Activated CD8-positive, alpha-beta T cell treated with anti-CD3 and anti-CD28 coated beads, Interleukin-2, amount 10 ng/mL, durations not matched to agents 7 days and 5 days (primary cell): ENCODE data around the gene TMEM30B. TPM values are rescaled to one million over a fixed set of nuclear protein-coding genes. Genes with fewer than 3 reads are reported as not detected.
A peak's percentile ranks its signal among the peaks of the same experiment; 100 is the strongest.

Experiments used
- ATAC-seq: fragments of 150-1000 bp; cut with Tn5 transposase; one replicate; pipeline ENCODE4 v1.10.0; 2021; ENCODE audit warnings: moderate library complexity
- CTCF ChIA-PET: fragments of 350-600 bp; sonication (Branson Sonifier 250); formaldehyde crosslinking; loops from one replicate; lab custom pipeline; 2021; ENCODE audit warnings: antibody characterized with exemption; lab: Charles Lee
- POLR2A ChIA-PET: fragments of 350-600 bp; sonication (Branson Sonifier 250); formaldehyde crosslinking; loops from one replicate; lab custom pipeline; 2021; ENCODE audit warnings: antibody characterized with exemption; lab: Charles Lee
- DNase-seq: peaks from one replicate; pipeline ENCODE4 v3.0.0-alpha.2; 2020
- H3K27ac Mint-ChIP-seq: one replicate; pipeline ENCODE4 v1.8.0; 2021; ENCODE audit warnings: mild to moderate bottlenecking, mixed read lengths
- H3K27me3 Mint-ChIP-seq: one replicate; pipeline ENCODE4 v1.8.0; 2021; ENCODE audit warnings: low read depth, mixed read lengths
- H3K36me3 Mint-ChIP-seq: one replicate; pipeline ENCODE4 v1.8.0; 2021; ENCODE audit warnings: low read depth, mixed read lengths
- H3K4me1 Mint-ChIP-seq: one replicate; pipeline ENCODE4 v1.8.0; 2021; ENCODE audit warnings: low read depth, mixed read lengths
- H3K4me3 Mint-ChIP-seq: one replicate; pipeline ENCODE4 v1.8.0; 2021; ENCODE audit warnings: mild to moderate bottlenecking, mixed read lengths
- H3K9me3 Mint-ChIP-seq: one replicate; pipeline ENCODE4 v1.8.0; 2022; ENCODE audit warnings: mixed read lengths; ENCODE audit not compliant: insufficient read depth
- total RNA-seq, 2 experiments: library from RNA; stranded (reverse); gene quantifications; one replicate each; pipeline ENCODE4 v1.2.3, GENCODE V29; 2021

TMEM30B gene
- total RNA-seq, 2 experiments from 2014 or later = 0.52 to 0.66 TPM

DNA sequence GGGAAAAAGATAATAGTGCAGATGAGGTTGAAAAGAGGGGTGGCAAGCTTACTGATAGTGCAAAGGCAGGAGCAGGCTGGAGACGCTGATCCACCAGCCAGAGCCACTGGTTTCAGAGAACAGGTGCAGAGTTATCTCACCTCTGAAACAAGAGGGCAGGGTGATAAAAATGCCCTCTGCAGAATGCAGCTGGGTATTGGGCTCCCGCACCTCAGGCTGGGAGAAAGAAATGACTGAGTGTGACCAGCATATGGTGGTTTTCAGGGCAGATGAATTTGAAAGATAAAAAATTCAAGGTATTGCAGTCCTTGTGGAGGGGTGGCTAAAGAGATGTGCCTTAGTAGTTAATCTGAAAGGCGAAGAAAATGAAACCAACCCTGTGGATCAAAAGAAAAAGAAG is 2.9 kb upstream of the TMEM30B start:
- Mint-ChIP-seq H3K4me3 (peak overlapping the region; percentile 3), H3K27ac (no peak overlapping the region), H3K27me3 (peaks cover 20% of the 10 kb centered on the region), H3K9me3 (no peaks in the 10 kb centered on the region), H3K36me3 (peaks cover 4% of the 10 kb centered on the region), H3K4me1 (peaks cover 47% of the 10 kb centered on the region)
- ChIA-PET CTCF (interaction anchor here (1.0 to 8.2 kb wide), 6 partner anchors 10 to 554 kb away, joined by 3 to 94 read pairs (median 4); no protein-coding TSS in a partner anchor), POLR2A (no interaction called here)
- DNase-seq = no peak
- no peak for ATAC-seq

DNA sequence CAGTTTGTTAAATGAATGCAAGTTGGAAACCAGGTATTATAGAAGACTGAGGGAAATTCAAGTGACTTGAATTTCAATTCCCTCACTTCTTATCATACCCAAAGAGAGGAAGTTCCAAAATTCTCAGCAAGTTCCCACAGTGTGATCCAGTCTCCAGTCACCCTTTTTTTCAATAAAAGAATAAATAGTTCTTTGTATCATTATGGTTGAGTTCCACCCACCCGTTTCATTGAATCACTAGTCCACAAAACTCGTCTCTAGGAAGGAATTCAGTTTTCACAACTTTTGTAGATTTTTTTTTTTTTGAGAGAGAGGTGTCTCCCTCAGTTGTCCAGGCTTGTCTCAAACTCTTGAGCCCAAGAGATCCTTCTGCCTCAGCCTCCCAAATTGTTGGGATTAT is 1.6 kb upstream of the TMEM30B start:
- ChIA-PET CTCF (interaction anchor here (1.0 to 8.2 kb wide), 3 partner anchors 10 to 554 kb away, joined by 3 to 94 read pairs (median 22); no protein-coding TSS in a partner anchor), POLR2A (interaction anchor here (0.8 kb wide), 1 partner anchor 9 kb away, joined by 3 read pairs; no protein-coding TSS in a partner anchor)
- DNase-seq = no peak
- H3K36me3 Mint-ChIP-seq = peaks cover 4% of the 10 kb centered on the region
- H3K4me3 Mint-ChIP-seq = no peak overlapping the region
- H3K9me3 Mint-ChIP-seq = no peaks in the 10 kb centered on the region
- no peak overlapping the region for H3K27ac Mint-ChIP-seq
- peaks cover 47% of the 10 kb centered on the region for H3K4me1 Mint-ChIP-seq
- ATAC-seq = no peak
- H3K27me3 Mint-ChIP-seq = peaks cover 23% of the 10 kb centered on the region

DNA sequence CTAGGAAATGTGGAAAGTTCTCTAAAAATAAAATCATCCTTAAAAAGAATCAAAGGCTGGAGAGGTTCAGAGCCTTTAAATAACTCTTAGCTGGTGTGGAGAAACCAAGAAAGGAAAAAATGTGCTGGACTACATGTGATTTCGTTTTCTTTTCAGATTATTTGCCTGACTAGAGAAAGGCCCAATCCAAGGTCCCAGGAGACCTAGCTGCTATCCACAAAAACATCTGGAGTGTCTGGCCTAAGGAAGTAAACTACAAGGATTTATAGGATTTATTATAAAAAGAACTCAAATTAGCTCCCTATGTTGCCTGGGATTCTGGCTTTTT is 774 bp upstream of the TMEM30B start:
- ChIA-PET POLR2A (no interaction called here), CTCF (interaction anchor here (2.5 to 8.2 kb wide), 3 partner anchors 11 to 15 kb away, joined by 11 to 94 read pairs (median 22); no protein-coding TSS in a partner anchor)
- Mint-ChIP-seq H3K27ac (no peak overlapping the region), H3K9me3 (no peaks in the 10 kb centered on the region), H3K4me3 (peak overlapping the region; percentile 71), H3K27me3 (peaks cover 23% of the 10 kb centered on the region), H3K4me1 (peaks cover 44% of the 10 kb centered on the region), H3K36me3 (peaks cover 4% of the 10 kb centered on the region)
- ATAC-seq = no peak
- no peak for DNase-seq

DNA sequence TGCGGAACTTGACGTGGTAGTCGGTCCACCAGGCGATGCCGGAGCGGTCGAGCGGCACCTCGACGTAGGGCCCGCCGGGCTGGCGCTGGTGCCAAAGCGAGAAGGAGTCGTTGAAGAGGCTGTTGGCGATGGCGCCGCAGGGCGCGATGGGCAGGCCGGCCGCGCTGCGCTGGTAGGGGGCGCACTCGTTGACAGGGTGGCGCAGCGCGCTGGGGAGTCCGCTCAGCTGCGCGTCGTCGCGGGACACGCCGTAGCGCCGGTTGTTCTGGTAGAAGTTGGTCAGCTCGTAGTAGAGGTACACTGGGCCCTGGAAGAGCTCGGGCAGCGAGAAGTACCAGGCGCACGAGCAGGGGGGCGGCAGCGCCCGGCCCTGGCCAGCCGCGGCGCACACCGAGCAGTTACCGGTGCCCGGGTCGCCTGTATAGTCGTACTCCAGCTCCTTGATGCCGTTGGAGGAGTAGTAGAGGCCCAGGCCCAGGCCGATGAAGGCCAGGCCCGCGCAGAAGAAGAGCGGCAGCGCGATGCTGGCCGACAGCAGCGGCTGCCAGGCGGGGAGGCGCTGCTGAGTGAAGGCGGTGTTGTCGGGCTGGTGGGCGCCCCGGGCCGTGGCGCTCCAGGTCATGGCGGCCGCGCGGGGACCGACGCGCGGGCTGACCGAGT is 482 bp downstream of the TMEM30B start:
- Mint-ChIP-seq H3K4me1 (peaks cover 35% of the 10 kb centered on the region), H3K27ac (peak overlapping the region; percentile 77), H3K9me3 (no peaks in the 10 kb centered on the region), H3K4me3 (peak overlapping the region; percentile 87), H3K27me3 (peaks cover 27% of the 10 kb centered on the region), H3K36me3 (peaks cover 4% of the 10 kb centered on the region)
- ATAC-seq = peak; percentile 90
- POLR2A ChIA-PET = interaction anchor here (1.1 kb wide), 1 partner anchor 18 kb away, joined by 3 read pairs; no protein-coding TSS in a partner anchor
- peak; percentile 77 for DNase-seq
- CTCF ChIA-PET = interaction anchor here (0.7 to 8.2 kb wide), 13 partner anchors 8 to 557 kb away, joined by 3 to 94 read pairs (median 4); no protein-coding TSS in a partner anchor

DNA sequence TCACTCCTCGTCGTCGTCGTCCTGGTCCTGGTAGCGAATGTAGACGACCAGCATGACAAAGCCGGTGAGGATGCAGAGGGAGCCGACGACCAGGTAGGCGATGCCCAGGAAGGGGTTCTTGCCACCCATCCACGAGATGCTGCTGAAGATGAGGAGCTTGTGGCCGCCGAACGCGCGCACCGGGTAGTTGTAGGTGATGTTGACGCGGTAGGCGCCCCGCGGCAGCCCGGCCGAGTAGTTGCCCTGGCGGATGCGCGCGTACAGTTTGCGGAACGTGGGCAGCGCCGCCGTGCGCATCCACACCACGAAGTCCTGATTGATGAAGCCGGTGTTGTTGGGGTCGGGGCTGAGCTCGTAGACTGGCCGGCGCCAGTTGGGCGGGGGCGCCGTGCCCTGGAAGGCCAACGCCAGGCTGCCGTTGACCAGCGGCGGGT is 1.0 kb downstream of the TMEM30B start:
- Mint-ChIP-seq H3K27ac (peak overlapping the region; percentile 77), H3K4me3 (peak overlapping the region; percentile 87), H3K36me3 (peaks cover 4% of the 10 kb centered on the region), H3K4me1 (peaks cover 33% of the 10 kb centered on the region), H3K9me3 (no peaks in the 10 kb centered on the region), H3K27me3 (peaks cover 31% of the 10 kb centered on the region)
- no peak for ATAC-seq
- CTCF ChIA-PET = interaction anchor here (0.8 to 8.2 kb wide), 12 partner anchors 9 to 557 kb away, joined by 3 to 94 read pairs (median 4); no protein-coding TSS in a partner anchor
- DNase-seq = peak; percentile 49
- POLR2A ChIA-PET = interaction anchor here (1.1 kb wide), 1 partner anchor 18 kb away, joined by 3 read pairs; no protein-coding TSS in a partner anchor

DNA sequence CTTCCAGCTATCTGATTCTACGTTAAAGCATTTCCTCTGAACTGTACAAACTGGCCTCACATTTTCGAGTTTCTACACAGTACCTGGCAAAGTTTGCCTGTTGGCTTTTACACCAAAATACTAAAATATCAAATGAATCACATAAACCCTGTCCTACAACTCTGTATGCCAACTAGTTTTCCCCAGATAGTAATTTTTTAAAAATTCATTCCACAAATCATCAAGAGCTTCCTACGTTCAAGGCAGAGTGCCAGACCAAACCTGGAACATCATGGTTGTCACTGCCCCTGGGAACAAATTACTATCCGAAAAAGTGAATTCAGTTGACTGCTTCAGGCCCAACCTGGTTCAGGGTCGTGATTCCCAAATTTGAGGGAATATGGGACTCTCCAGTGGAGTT is 2.1 kb downstream of the TMEM30B start:
- Mint-ChIP-seq H3K9me3 (no peaks in the 10 kb centered on the region), H3K4me1 (peaks cover 27% of the 10 kb centered on the region), H3K27ac (no peak overlapping the region), H3K36me3 (peaks cover 4% of the 10 kb centered on the region), H3K4me3 (no peak overlapping the region), H3K27me3 (peaks cover 36% of the 10 kb centered on the region)
- no peak for ATAC-seq
- DNase-seq = no peak
- POLR2A ChIA-PET = no interaction called here
- CTCF ChIA-PET = interaction anchor here (1.0 to 8.2 kb wide), 5 partner anchors 8 to 295 kb away, joined by 3 to 94 read pairs (median 3); no protein-coding TSS in a partner anchor

DNA sequence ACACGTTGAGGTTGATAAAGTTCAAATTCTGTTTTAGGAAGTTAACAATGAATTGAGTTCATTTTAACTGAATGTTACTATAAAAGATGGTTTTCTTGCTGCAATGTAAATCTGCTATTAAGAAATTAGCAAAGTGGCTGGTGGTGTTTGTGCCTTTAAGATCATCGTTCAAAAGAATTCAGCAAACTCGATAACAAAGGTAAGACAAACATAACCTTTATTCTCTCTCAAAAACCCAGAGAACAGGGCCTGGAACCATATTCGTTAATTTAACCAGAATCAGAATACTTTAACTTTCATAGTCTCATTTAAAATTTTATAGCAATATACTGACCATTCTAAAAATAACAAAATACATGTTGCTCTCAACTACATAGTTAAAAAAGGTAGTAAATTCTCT is 3.4 kb downstream of the TMEM30B start:
- POLR2A ChIA-PET = interaction anchor here (0.6 kb wide), 1 partner anchor 316 kb away, joined by 6 read pairs; no protein-coding TSS in a partner anchor
- DNase-seq (no peak), ATAC-seq (no peak)
- H3K27me3 Mint-ChIP-seq = peaks cover 40% of the 10 kb centered on the region
- CTCF ChIA-PET = interaction anchor here (1.0 to 1.4 kb wide), 3 partner anchors 8 to 183 kb away, joined by 4 to 5 read pairs (median 4); no protein-coding TSS in a partner anchor
- no peak overlapping the region for H3K4me3 Mint-ChIP-seq
- peaks cover 4% of the 10 kb centered on the region for H3K36me3 Mint-ChIP-seq
- no peak overlapping the region for H3K27ac Mint-ChIP-seq
- H3K9me3 Mint-ChIP-seq = no peaks in the 10 kb centered on the region
- peaks cover 16% of the 10 kb centered on the region for H3K4me1 Mint-ChIP-seq

DNA sequence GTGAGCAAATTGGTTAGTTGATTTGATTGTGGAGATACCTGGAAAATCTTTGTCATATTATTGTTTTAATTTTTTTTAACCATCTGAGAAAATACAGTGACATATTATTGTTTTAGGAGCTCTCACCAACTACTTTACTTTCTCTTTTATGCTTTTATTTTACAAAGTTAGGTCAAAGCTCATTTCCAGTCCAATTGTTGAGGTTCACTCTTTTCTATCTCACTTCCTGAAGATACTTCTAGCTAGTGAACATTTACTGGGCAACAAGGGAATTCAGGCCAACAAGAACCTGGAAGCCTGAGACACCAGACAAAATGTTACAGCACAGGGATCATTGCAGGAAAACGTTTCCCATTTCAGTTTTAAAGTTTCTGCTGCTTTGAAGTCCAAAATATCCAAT is 3.9 kb downstream of the TMEM30B start:
- ChIA-PET CTCF (interaction anchor here (1.0 to 1.3 kb wide), 2 partner anchors 8 to 24 kb away, joined by 4 to 5 read pairs; no protein-coding TSS in a partner anchor), POLR2A (interaction anchor here (0.6 kb wide), 1 partner anchor 316 kb away, joined by 6 read pairs; no protein-coding TSS in a partner anchor)
- no peaks in the 10 kb centered on the region for H3K9me3 Mint-ChIP-seq
- peaks cover 43% of the 10 kb centered on the region for H3K27me3 Mint-ChIP-seq
- ATAC-seq = no peak
- DNase-seq = no peak
- no peak overlapping the region for H3K27ac Mint-ChIP-seq
- H3K36me3 Mint-ChIP-seq = peaks cover 4% of the 10 kb centered on the region
- H3K4me1 Mint-ChIP-seq = peaks cover 16% of the 10 kb centered on the region
- H3K4me3 Mint-ChIP-seq = no peak overlapping the region

DNA sequence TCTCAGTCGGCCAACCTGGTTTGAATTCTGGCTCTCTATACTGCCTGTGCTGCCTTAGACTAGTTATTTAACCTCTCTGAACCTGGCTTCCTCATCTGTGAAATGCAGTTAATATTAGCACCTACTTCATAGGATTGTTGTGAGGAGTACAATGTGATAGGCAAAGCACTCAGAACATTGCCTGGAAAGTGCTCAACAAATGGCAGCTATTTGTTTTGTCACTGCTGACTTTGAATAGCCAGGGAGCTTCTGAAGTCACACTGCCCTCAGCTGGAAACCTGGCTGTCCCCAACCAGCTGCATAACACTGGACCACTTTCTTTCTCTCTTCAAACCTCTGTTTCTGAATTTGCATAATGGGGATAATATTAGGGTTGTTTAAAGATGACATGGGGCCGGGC is 9.6 kb downstream of the TMEM30B start:
- ChIA-PET CTCF (interaction anchor here (1.4 to 7.4 kb wide), 2 partner anchors 11 to 19 kb away, joined by 3 to 94 read pairs; partner anchors contain the start of gene TMEM30B), POLR2A (no interaction called here)
- H3K9me3 Mint-ChIP-seq = no peaks in the 10 kb centered on the region
- no peak for DNase-seq
- ATAC-seq = no peak
- H3K4me1 Mint-ChIP-seq = peaks cover 7% of the 10 kb centered on the region
- H3K4me3 Mint-ChIP-seq = no peak overlapping the region
- no peak overlapping the region for H3K27ac Mint-ChIP-seq
- no peaks in the 10 kb centered on the region for H3K36me3 Mint-ChIP-seq
- H3K27me3 Mint-ChIP-seq = peaks cover 53% of the 10 kb centered on the region

DNA sequence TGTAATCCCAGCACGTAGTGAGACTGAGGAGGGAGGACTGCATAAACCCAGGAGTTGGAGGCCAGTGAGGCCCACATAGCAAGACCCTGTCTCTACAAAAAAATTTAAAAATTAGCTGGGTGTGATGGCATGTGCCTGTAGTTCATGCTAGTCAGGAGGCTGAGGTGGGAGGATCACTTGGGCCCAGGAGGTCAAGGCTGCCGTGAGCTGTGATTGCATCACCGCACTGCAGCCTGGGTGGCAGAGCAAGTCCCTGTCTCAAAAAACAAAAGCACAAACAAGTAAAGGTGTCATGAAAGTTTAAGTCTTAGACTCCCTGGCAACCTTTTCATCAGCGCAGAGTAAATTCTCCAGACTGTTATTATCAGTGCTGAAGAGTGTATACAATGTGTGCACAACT is 10.4 kb downstream of the TMEM30B start:
- no peak for DNase-seq
- ATAC-seq = no peak
- Mint-ChIP-seq H3K9me3 (no peaks in the 10 kb centered on the region), H3K27me3 (peaks cover 53% of the 10 kb centered on the region), H3K36me3 (no peaks in the 10 kb centered on the region), H3K27ac (no peak overlapping the region), H3K4me1 (peaks cover 7% of the 10 kb centered on the region), H3K4me3 (no peak overlapping the region)
- CTCF ChIA-PET = interaction anchor here (1.4 to 7.4 kb wide), 2 partner anchors 12 to 20 kb away, joined by 3 to 94 read pairs; partner anchors contain the start of gene TMEM30B
- POLR2A ChIA-PET = no interaction called here

DNA sequence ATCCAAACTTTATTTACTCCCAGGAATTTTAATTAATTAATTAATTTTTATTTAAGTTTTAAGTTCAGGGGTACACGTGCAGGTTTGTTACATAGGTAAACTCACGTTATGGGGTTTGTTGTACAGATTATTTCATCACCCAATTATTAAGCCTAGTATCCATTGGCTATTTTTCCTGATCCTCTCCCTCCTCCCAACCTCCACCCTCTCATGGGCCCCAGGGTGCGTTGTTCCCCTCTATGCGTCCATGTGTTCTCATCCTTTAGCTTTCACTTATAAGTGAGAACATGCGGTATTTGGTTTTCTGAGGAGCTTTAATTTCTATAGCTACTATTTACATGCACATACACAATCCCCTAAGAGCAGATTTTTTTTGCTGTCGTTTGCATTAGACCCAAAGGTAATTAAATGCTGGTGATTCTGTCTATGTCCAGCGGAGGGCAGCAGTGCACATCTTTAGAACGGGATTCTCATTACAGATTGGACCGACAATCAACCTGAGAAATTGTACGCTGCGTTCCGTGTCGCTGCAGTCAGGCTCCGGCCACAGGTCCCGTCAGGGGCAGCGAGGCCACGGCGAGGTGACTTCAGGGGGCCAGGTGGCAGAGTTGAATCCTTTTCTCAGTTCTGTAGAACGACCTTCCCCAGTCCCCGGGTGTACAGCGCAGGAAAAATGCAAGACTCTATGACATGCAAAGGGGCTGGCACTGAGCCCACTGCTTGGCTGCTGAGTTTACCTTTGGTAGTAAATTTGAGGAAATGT is 11.6 kb downstream of the TMEM30B start:
- ChIA-PET CTCF (interaction anchor here (0.6 to 7.4 kb wide), 21 partner anchors 8 to 857 kb away, joined by 3 to 94 read pairs (median 3); partner anchors contain the start of gene TMEM30B), POLR2A (no interaction called here)
- peaks cover 7% of the 10 kb centered on the region for H3K4me1 Mint-ChIP-seq
- peaks cover 52% of the 10 kb centered on the region for H3K27me3 Mint-ChIP-seq
- no peaks in the 10 kb centered on the region for H3K9me3 Mint-ChIP-seq
- H3K36me3 Mint-ChIP-seq = no peaks in the 10 kb centered on the region
- no peak overlapping the region for H3K27ac Mint-ChIP-seq
- peak overlapping the region; percentile 68 for H3K4me3 Mint-ChIP-seq
- peak; percentile 91 for ATAC-seq
- DNase-seq = peak; percentile 88
